Common myeloid progenitor, CD34-positive (primary cell): ENCODE measurements around the gene SCRG1.

Source experiments
- CTCF ChIA-PET: fragments of 350-600 bp; sonication (Branson Sonifier 250); formaldehyde crosslinking; loops from one replicate; lab custom pipeline; 2021; ENCODE audit warnings: antibody characterized with exemption; lab: Charles Lee
- POLR2A ChIA-PET: fragments of 350-600 bp; sonication (Branson Sonifier 250); formaldehyde crosslinking; loops from one replicate; lab custom pipeline; 2021; ENCODE audit warnings: antibody characterized with exemption; lab: Charles Lee
- DNase-seq, 3 donors: peaks; one replicate each; pipeline versions ENCODE4 v3.0.0 to v3.0.0-alpha.2; 2013
- H3K27ac ChIP-seq, 2 experiments: 1 replicate in 1 of 2; 2 replicates in 1 of 2; pipeline ENCODE4 v1.7.0; 2013; ENCODE audit warnings: inconsistent platforms in 2 of 2, low read length in 2 of 2, mild to moderate bottlenecking in 2 of 2, low read depth in 1 of 2, moderate library complexity in 1 of 2; ENCODE audit not compliant: severe bottlenecking in 2 of 2, insufficient read depth in 1 of 2, poor library complexity in 1 of 2
- H3K27me3 ChIP-seq, 5 experiments: replicated peaks in 2 of 5; 1 replicate in 3 of 5; 2 replicates in 2 of 5; pipeline versions ENCODE4 v1.6.1 to v1.7.0; 2013; ENCODE audit warnings: low read length in 4 of 5, mild to moderate bottlenecking in 2 of 5, moderate library complexity in 2 of 5, inconsistent platforms in 1 of 5; ENCODE audit not compliant: insufficient read depth in 5 of 5, control insufficient read depth in 4 of 5
- H3K36me3 ChIP-seq, 4 experiments: 1 replicate in 2 of 4; 2 replicates in 2 of 4; pipeline versions ENCODE4 v1.6.1 to v1.7.0; 2013; ENCODE audit warnings: low read length in 3 of 4, control low read depth in 1 of 4, mild to moderate bottlenecking in 1 of 4; ENCODE audit not compliant: control insufficient read depth in 4 of 4, insufficient read depth in 4 of 4
- H3K4me1 ChIP-seq, 4 experiments: 1 replicate in 3 of 4; 2 replicates in 1 of 4; pipeline versions ENCODE4 v1.6.1 to v1.7.1; 2013; ENCODE audit warnings: low read length in 3 of 4, mild to moderate bottlenecking in 3 of 4, control low read depth in 1 of 4, inconsistent platforms in 1 of 4, moderate library complexity in 1 of 4; ENCODE audit not compliant: control insufficient read depth in 4 of 4, insufficient read depth in 4 of 4; ENCODE audit errors: control extremely low read depth in 1 of 4
- H3K4me3 ChIP-seq, 7 experiments: 1 replicate in 4 of 7; 2 replicates in 3 of 7; pipeline versions ENCODE4 v1.5.1 to v1.7.0; 2013; ENCODE audit warnings: mild to moderate bottlenecking in 7 of 7, low read length in 6 of 7, moderate library complexity in 6 of 7, inconsistent platforms in 2 of 7, low read depth in 2 of 7, control low read depth in 1 of 7; ENCODE audit not compliant: insufficient read depth in 4 of 7, control insufficient read depth in 1 of 7; ENCODE audit errors: extremely low read depth in 1 of 7
- H3K9me3 ChIP-seq, 5 experiments: 1 replicate in 4 of 5; 2 replicates in 1 of 5; pipeline versions ENCODE4 v1.6.1 to v1.7.1; 2013; ENCODE audit warnings: low read length in 4 of 5, mild to moderate bottlenecking in 2 of 5, inconsistent platforms in 1 of 5, low read depth in 1 of 5, moderate library complexity in 1 of 5; ENCODE audit not compliant: control insufficient read depth in 4 of 5, insufficient read depth in 2 of 5; ENCODE audit errors: control extremely low read depth in 1 of 5
- WGBS: methylation state at CpG from one replicate; pipeline ENCODE4 v1.1.5; 2013; ENCODE audit not compliant: insufficient coverage; 5-methylcytosine and 5-hydroxymethylcytosine counted together

SCRG1 gene

DNA sequence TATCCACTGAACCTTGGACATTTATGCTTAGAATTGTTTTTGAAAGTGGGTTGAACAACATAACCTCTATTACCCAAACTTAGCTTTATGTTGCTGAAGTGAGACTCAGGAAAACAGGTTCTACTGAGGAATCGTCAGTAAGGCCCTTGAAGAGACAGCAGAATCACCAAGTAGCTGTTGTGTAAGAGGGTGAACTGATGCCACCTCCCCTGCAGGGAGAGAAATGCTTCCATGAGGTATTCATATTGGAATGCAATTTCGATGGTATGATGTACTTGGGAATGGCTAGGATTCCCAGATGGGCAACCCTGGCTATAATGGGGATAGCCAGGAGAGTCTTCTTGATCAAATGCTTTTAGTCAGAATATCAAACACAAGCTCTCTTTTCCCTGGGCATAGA, 4.1 kb upstream of the SCRG1 start:
- CTCF ChIA-PET = interaction anchor here (1.0 to 2.1 kb wide), 4 partner anchors 10 to 85 kb away, joined by 3 to 10 read pairs (median 6); no protein-coding TSS in a partner anchor
- Histone ChIP-seq H3K4me1 (no peaks in the 10 kb centered on the region), H3K9me3 (no peaks in the 10 kb centered on the region), H3K4me3 (no peak overlapping the region), H3K27ac (no peak overlapping the region), H3K36me3 (peaks cover 0 to 9% (median 0%) of the 10 kb centered on the region in 4 experiments), H3K27me3 (no peaks in the 10 kb centered on the region)
- POLR2A ChIA-PET = no interaction called here
- no peak for DNase-seq
- 100% methylated on average over 1 of the region's 2 CpGs for WGBS

DNA sequence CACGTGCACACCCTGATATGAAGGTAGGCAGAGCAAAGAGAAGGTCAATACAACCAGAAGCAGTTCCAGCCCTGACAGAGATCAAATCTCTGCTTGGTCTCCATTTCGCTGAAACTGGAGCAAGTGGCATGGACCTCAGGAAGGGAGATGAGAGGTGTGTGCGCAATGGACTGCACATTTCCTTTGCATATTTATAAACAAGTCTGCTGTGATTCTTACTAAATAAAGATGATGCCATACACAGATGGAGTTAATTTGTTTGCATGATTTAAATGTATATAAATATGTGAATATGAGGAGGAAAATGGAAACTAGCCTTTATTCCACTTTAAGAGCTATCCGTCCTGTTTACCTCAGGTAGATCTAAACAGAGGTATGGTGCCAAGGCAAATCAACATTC, 2.1 kb upstream of the SCRG1 start:
- no peaks in the 10 kb centered on the region for H3K27me3 ChIP-seq
- peaks cover 0 to 12% (median 0%) of the 10 kb centered on the region in 4 experiments for H3K36me3 ChIP-seq
- no peak for DNase-seq
- no peak overlapping the region for H3K27ac ChIP-seq
- ChIA-PET POLR2A (no interaction called here), CTCF (no interaction called here)
- H3K9me3 ChIP-seq = no peaks in the 10 kb centered on the region
- no peak overlapping the region for H3K4me3 ChIP-seq
- WGBS = 100% methylated on average over 1 of the region's 4 CpGs
- no peaks in the 10 kb centered on the region for H3K4me1 ChIP-seq

DNA sequence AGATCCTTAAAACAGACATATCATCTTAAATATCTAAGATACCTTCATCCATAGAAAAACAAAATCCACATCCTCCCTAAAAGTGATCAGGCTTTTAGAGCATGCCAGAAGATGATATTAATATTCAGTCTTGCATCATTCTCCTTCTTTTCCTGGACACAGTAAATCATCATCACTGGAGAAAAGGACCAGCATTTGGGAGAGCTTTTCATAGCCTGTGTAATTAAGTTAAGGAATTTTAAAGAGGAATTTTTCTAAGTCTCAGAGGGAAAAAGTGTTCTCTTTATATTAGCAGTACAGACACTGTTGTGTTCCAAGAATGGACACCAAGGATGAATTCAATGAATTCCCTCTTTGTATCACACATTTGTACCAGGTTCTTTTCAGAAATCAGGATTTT, 696 bp downstream of the SCRG1 start:
- DNase-seq = no peak
- H3K27me3 ChIP-seq = no peaks in the 10 kb centered on the region
- peaks cover 0 to 6% (median 1%) of the 10 kb centered on the region in 4 experiments for H3K36me3 ChIP-seq
- H3K9me3 ChIP-seq = no peaks in the 10 kb centered on the region
- POLR2A ChIA-PET = no interaction called here
- no peak overlapping the region for H3K27ac ChIP-seq
- CTCF ChIA-PET = interaction anchor here (0.7 to 1.5 kb wide), 2 partner anchors 12 to 23 kb away, joined by 3 to 5 read pairs; no protein-coding TSS in a partner anchor
- no peak overlapping the region for H3K4me3 ChIP-seq
- no peaks in the 10 kb centered on the region for H3K4me1 ChIP-seq

GRCh38 chr4:173397604-173398003, 1.3 kb downstream of the SCRG1 start:
- ChIA-PET CTCF (interaction anchor here (0.7 to 2.2 kb wide), 3 partner anchors 10 to 38 kb away, joined by 3 to 7 read pairs (median 3); no protein-coding TSS in a partner anchor), POLR2A (no interaction called here)
- no peak overlapping the region for H3K27ac ChIP-seq
- H3K27me3 ChIP-seq = no peaks in the 10 kb centered on the region
- H3K4me3 ChIP-seq = no peak overlapping the region
- no peaks in the 10 kb centered on the region for H3K9me3 ChIP-seq
- DNase-seq = no peak
- H3K4me1 ChIP-seq = no peaks in the 10 kb centered on the region
- peaks cover 0 to 6% (median 1%) of the 10 kb centered on the region in 4 experiments for H3K36me3 ChIP-seq
- WGBS = no CpG with 5 or more reads among the region's 1 CpG

DNA sequence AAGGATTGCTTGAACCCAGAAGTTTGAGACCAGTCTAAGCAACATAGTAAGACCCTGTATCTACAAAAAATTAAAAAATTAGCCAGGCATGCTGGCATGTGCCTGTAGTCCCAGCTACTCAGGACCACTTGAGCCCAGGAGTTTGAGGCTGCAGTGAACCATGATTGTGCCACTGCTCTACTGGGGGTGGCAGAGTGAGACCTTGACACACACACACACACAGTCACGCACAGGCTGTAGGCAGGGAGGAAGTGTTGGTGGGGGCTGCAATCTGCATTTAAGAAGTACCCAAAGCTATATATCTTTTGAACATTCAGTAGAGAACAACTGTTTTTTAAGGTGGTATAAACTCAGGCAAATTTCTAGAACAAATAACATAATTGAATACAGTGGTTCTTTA, 7.2 kb downstream of the SCRG1 start:
- H3K9me3 ChIP-seq = no peaks in the 10 kb centered on the region
- H3K36me3 ChIP-seq = peaks cover 0 to 6% (median 1%) of the 10 kb centered on the region in 4 experiments
- WGBS = no CpG with 5 or more reads among the region's 1 CpG
- no peaks in the 10 kb centered on the region for H3K27me3 ChIP-seq
- ChIA-PET CTCF (interaction anchor here (1.9 kb wide), 1 partner anchor 90 kb away, joined by 6 read pairs; no protein-coding TSS in a partner anchor), POLR2A (no interaction called here)
- H3K4me1 ChIP-seq = no peaks in the 10 kb centered on the region
- no peak overlapping the region for H3K4me3 ChIP-seq
- no peak overlapping the region for H3K27ac ChIP-seq
- no peak for DNase-seq

GRCh38 chr4:173386751-173387150, 12.2 kb downstream of the SCRG1 start:
- no peaks in the 10 kb centered on the region for H3K36me3 ChIP-seq
- no peaks in the 10 kb centered on the region for H3K4me1 ChIP-seq
- CTCF ChIA-PET = interaction anchor here (1.0 to 1.7 kb wide), 3 partner anchors 10 to 34 kb away, joined by 4 to 7 read pairs (median 5); no protein-coding TSS in a partner anchor
- H3K4me3 ChIP-seq = no peak overlapping the region
- POLR2A ChIA-PET = no interaction called here
- DNase-seq = no peak
- H3K27me3 ChIP-seq = no peaks in the 10 kb centered on the region
- H3K27ac ChIP-seq = no peak overlapping the region
- no peaks in the 10 kb centered on the region for H3K9me3 ChIP-seq

- DNase-seq = no peak
- CTCF ChIA-PET = no interaction called here
- no peak overlapping the region for H3K27ac ChIP-seq
- peaks cover 0 to 1% (median 0%) of the 10 kb centered on the region in 4 experiments for H3K4me1 ChIP-seq
- no CpG with 5 or more reads among the region's 4 CpGs for WGBS
- no peak overlapping the region for H3K4me3 ChIP-seq
- POLR2A ChIA-PET = no interaction called here
- no peaks in the 10 kb centered on the region for H3K9me3 ChIP-seq
- no peaks in the 10 kb centered on the region for H3K27me3 ChIP-seq
- no peaks in the 10 kb centered on the region for H3K36me3 ChIP-seq
These were observed 16.6 kb downstream of the SCRG1 start for GRCh38 chr4:173382349-173382748.
